ENCODE results near the gene SNRPA1.
A peak's percentile ranks its signal among the peaks of the same experiment; 100 is the strongest.

Gene SNRPA1

DNA sequence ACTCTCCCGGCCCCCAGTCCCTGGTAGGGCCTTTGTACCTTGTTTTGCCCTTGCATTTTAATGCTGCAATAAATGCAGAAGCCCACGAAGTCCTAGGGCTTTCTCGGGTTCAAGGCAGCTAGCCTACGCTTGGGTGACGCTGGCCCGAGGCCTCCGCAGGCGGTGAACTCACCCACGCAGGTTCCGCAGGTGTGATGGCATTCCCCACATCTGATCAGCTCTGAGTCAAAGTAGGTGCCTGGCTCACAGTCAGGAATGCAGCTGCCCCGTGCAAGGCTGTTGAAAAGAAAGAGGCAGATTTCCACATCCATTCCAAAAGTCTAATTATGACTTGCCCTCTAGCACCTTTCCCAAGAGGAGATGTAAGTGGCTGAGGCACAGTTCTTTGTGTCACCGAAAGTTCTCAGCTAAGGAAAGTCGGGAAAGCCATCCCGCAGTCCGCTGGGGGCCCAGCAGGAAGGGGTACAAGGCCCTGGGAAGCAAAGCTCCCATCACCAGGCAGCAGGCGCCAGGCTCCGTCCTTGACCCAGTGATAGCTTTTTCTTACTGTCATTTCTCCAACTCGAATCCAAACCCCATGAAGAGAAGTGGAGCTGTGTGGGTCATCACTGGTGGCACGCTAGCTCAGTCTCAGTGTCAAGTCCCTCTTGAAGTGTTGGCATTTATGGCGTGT lies 23.2 kb upstream of the SNRPA1 start:
- no peak for DNase-seq

- DNase-seq = no peak
These were observed 22.4 kb upstream of the SNRPA1 start for GRCh38 chr15:101317336-101317872.

GRCh38 chr15:101316529-101316928 lies 21.5 kb upstream of the SNRPA1 start:
- DNase-seq = no peak

DNA sequence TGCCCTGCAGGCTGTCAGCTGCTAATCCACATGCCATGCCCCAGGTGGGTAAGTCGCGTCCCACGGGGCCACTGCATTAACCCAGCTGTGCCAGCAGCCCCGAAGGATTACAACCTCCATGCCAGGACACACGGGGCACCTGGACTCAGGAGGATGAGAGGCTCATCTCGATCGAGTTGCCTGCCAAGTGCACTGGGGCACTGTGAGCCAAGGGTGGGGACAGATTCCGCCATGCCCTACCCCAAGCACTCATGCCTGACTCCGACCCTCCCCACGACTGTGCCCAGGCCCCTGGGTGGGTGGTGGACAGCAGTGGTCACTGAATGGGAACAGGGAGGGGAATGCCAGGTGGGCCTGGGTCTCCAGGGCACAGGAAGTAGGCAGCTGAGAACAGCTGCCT lies 20.7 kb upstream of the SNRPA1 start:
- no peak for DNase-seq

GRCh38 chr15:101314336-101315125 lies 19.5 kb upstream of the SNRPA1 start:
- DNase-seq = no peak

GRCh38 chr15:101313041-101313761 lies 18.2 kb upstream of the SNRPA1 start:
- no peak for DNase-seq

DNA sequence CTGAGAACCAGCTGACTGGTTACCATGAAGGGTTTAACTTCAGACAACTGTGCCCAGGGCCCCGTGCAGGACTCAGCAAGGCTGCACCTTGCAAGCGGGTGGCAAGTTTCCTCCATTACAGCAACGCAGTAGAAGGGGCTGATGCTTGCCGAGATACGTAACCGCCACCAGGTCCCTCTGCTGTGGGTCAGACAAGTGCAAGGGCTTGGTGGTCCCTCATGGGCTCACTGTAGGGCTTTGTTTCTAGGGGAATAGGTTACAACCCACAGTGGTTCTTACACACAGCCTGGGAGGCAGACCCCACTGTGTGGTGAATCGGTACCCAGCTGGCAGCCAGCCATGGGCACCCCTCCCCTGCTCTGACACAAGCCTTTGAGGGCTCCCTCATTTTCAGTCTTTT lies 15.5 kb upstream of the SNRPA1 start:
- no peak for DNase-seq

- no peak for DNase-seq
These were observed 15.1 kb upstream of the SNRPA1 start for GRCh38 chr15:101310161-101310480.

- peak; percentile 33 for DNase-seq
These were observed 14.6 kb upstream of the SNRPA1 start for GRCh38 chr15:101309436-101310160.

DNA sequence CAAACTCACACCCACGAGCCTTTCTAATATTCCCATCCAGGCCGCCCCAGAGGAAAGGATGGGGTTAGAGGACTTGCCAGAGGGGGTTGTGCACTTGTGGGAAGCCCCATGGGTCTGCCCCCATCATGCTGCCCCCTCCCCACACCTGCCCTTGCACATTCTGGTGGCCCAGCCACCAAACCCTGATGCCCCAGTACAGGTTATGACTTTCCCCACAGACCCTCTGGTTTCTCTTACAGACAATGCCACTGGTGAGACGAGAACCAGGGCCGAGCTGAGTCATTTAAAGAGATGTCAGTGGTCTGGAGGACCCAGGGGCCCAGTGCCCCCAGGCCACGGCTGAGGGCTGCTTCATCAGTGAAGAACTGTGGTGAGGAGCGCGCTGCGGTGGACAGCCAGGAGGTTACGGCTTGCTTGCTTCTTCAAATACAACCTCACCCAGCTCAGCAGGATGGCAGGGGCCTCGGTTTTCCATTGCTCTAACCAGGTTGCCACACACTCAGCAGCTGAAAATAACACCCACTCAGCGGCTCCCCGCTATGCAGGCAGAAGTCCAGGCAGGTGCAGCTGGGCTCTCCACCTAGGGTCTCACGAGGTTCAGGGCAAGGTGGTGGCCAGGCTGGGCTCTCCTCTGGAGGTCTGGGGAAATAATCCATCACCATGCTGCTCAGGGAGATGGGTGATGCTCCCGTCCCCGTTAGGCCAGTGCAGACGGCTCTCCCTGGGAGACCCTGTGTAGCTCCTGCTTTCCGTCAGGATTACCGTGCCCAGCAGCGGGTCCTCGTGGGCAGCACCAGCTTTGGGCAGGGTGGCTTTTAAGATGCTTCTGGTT lies 13.8 kb upstream of the SNRPA1 start:
- DNase-seq = peak; percentile 15

GRCh38 chr15:101307897-101308603 lies 13.0 kb upstream of the SNRPA1 start:
- DNase-seq = no peak

DNA sequence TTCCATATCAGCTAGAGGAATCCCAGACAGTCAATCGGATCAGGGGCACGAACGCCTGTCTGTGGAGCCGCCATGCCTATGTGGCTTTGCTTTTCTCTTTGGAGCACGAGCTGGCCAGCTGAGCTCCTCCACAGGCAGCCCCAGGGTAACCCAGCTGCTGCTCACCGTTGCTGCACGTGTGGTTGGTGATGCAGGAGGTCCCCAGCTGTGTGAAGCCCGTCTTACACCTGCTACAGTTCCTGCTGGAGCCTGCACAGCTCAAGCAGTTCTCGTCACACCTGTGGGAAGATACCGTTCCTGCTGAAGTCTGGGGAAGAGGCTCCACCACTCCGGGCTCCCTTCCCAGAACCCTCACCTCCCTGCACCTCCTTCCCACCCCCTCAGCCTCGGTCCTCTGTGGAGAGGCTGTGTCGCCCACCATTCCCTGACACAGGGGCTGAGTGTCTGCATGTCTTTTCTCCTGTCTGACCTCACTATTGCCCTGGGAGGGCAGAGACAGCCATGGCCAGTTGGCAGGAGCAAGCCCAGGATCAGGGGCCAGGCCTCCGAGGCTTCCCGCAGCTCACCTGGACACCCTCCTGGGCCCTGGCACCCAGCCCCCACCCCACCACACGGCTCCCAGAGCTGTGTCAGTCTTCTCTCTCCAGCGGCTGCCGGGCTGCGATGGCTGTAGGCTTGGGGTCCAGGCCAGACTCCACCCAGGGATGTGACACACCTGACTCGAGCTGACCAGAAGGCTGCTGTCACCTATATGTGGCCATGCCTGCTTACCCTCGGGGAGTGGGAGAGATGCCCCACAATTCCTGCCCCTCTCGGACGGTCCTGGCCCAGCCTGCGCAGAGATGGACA lies 12.2 kb upstream of the SNRPA1 start:
- peak; percentile 20 for DNase-seq

DNA sequence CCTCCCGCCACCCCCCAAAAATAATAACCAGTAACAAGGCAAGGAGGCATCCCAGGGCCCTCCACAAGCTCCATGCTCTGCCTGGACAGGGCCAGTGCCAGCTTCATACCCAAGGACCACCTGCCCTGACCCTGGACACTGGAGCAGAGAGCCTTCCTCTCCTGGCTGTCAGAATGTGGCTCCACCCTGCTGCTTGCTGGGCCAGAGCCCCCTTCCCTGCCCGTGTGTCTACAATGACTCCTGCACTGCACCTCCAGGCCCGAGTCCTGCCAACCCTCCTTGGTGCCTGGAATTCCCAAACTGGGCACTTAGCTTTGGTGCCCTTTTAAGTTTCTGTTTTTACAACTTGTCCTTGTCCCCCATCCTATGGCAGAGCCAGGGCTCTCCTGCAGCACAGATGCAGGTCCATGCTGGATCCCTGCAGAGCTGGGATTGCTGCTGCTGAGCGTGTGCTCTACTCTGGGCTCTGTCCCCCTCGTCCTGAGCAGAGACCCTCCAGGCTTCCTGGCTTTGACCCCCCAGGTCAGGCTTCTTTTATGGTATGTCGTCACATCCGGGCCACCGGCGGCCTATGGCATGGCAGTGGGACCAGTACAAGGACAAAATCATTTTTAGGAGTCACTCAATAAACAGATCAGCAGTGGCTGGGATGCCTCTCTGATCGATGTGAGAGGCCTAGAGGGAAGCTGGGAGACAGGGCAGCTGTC lies 11.4 kb upstream of the SNRPA1 start:
- DNase-seq = no peak

DNA sequence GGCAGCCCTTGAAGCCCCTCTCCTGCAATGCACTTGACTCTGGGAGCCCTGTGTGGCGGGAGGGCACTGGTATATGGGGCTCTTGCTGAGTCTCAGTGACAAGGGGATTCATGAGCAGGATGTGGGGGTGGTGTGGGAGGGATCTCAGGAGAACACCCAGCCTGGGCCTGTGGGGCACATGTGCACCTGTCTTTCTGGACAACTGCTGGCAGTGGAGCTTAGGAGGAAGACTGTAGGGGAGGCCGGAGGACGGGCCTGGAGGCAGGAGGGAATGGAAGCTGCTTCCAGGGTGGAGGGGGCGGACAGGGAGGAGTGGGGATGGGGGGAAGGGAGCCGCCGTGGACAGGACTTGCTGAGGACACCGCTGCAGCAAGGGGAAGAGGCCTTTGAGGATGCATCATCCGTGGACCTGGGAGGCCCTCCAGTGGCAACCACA lies 10.8 kb upstream of the SNRPA1 start:
- DNase-seq = no peak

- no peak for DNase-seq
These were observed 8.4 kb upstream of the SNRPA1 start for GRCh38 chr15:101303408-101303807.

- no peak for DNase-seq
These were observed 1.7 kb upstream of the SNRPA1 start for GRCh38 chr15:101296418-101297405.

DNA sequence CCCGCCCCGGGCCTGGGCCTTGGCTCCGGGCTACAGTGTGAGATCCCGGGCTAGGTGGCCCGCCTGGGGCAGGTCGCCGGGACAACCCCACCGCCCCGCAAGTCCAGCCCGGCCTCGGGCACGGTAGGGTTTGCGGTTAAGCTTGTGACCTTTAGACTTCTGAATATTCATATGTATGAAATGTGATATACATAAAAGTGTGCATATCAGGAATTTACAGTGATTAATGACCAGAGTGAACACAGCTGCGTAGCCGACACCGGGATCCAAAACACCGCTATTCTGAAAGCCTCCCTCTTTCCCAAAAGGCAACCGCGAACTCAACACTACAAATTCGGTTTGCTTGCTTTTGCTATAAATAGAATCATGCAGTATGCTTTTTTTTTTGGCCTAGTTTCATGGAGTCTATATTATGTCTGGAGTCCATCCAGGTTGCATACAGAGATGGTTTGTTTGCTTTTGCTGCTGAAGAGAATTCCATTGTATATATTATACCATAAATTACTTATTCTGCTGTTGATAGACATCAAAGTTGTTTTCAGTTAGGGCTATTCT lies 636 bp upstream of the SNRPA1 start:
- DNase-seq = no peak

DNA sequence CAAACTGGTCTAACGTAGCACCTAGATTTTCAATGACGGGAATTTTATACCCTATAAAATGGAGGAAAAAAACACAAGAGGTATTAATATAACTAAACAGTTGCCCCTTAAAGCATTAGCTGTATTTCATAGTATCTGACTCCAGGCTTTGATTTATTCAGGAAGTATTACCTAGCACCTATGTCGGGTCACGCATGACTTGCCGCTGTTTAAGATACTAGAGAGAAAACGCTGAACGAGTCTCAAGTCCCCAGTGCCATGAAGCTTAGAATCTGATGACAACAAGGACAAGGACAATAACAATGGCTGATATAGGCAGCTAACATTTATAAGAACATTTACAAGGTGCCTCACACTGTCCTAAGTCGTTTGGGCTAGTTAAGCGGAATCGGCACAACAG lies 1.9 kb downstream of the SNRPA1 start:
- peak; percentile 11 for DNase-seq

All from DMS79 treated with DMSO at 0.1 percent for 48 hours (cell line).